Chondrocyte (in vitro differentiated cells): ENCODE measurements around the gene CAMSAP2. TPM values are rescaled to one million over a fixed set of nuclear protein-coding genes. Genes with fewer than 3 reads are reported as not detected.

Experiments
- DNase-seq: peaks from one replicate; pipeline ENCODE4 v3.0.0; 2021; ENCODE audit warnings: mixed read lengths, low spot score
- H3K27ac Mint-ChIP-seq: one replicate; pipeline ENCODE4 v1.8.0; 2021; ENCODE audit warnings: mild to moderate bottlenecking, moderate library complexity, mixed read lengths; ENCODE audit not compliant: unreplicated experiment
- H3K27me3 Mint-ChIP-seq: 2 replicates; pipeline ENCODE4 v1.8.0; 2021; ENCODE audit warnings: low read depth, mixed read lengths
- H3K36me3 Mint-ChIP-seq: 2 replicates; pipeline ENCODE4 v1.8.0; 2021; ENCODE audit warnings: low read depth, mixed read lengths
- H3K4me1 Mint-ChIP-seq: 2 replicates; pipeline ENCODE4 v1.8.0; 2021; ENCODE audit warnings: low read depth, mild to moderate bottlenecking, mixed read lengths
- H3K4me3 Mint-ChIP-seq: one replicate; pipeline ENCODE4 v1.8.0; 2021; ENCODE audit warnings: mild to moderate bottlenecking, moderate library complexity, mixed read lengths; ENCODE audit not compliant: unreplicated experiment
- H3K9me3 Mint-ChIP-seq: 2 replicates; pipeline ENCODE4 v1.8.0; 2021; ENCODE audit warnings: low read depth, mixed read lengths
- CTCF ChIP-seq: fragments of 200-600 bp; sonication (generic); IDR thresholded peaks from 2 replicates; pipeline ENCODE4 v1.5.0; 2021; ENCODE audit warnings: antibody characterized with exemption, mild to moderate bottlenecking, moderate library complexity
- total RNA-seq: library from RNA; stranded (reverse); gene quantifications from 3 replicates; pipeline ENCODE4 v1.2.1, GENCODE V29; 2021

Gene CAMSAP2
- total RNA-seq, 1 donor from 2014 or later = 51.8 TPM

GRCh38 chr1:200819726-200820125 is 81.0 kb downstream of the CAMSAP2 start:
- H3K4me1 Mint-ChIP-seq = no peaks in the 10 kb centered on the region
- no peak for TF ChIP-seq CTCF
- DNase-seq = no peak
- peaks cover 4% of the 10 kb centered on the region for H3K36me3 Mint-ChIP-seq
- H3K27ac Mint-ChIP-seq = no peak overlapping the region
- no peaks in the 10 kb centered on the region for H3K27me3 Mint-ChIP-seq
- no peaks in the 10 kb centered on the region for H3K9me3 Mint-ChIP-seq
- H3K4me3 Mint-ChIP-seq = no peak overlapping the region

GRCh38 chr1:200831091-200831490 is 92.4 kb downstream of the CAMSAP2 start:
- peaks cover 2% of the 10 kb centered on the region for H3K36me3 Mint-ChIP-seq
- H3K9me3 Mint-ChIP-seq = peaks cover under 1% of the 10 kb centered on the region
- no peaks in the 10 kb centered on the region for H3K27me3 Mint-ChIP-seq
- no peak for DNase-seq
- no peak overlapping the region for H3K27ac Mint-ChIP-seq
- no peak overlapping the region for H3K4me3 Mint-ChIP-seq
- H3K4me1 Mint-ChIP-seq = peaks cover 15% of the 10 kb centered on the region
- TF ChIP-seq CTCF = no peak

- TF ChIP-seq CTCF = no peak
- Mint-ChIP-seq H3K36me3 (peaks cover 11% of the 10 kb centered on the region), H3K4me3 (no peak overlapping the region), H3K27ac (peak overlapping the region; percentile 85), H3K4me1 (peaks cover 30% of the 10 kb centered on the region), H3K9me3 (peaks cover 11% of the 10 kb centered on the region), H3K27me3 (no peaks in the 10 kb centered on the region)
- no peak for DNase-seq
Measured at GRCh38 chr1:200834383-200834782, 95.7 kb downstream of the CAMSAP2 start.

GRCh38 chr1:200836213-200836612 is 97.5 kb downstream of the CAMSAP2 start:
- H3K36me3 Mint-ChIP-seq = peaks cover 11% of the 10 kb centered on the region
- H3K27me3 Mint-ChIP-seq = no peaks in the 10 kb centered on the region
- peaks cover 28% of the 10 kb centered on the region for H3K4me1 Mint-ChIP-seq
- H3K9me3 Mint-ChIP-seq = peaks cover 11% of the 10 kb centered on the region
- TF ChIP-seq CTCF = no peak
- DNase-seq = no peak
- no peak overlapping the region for H3K27ac Mint-ChIP-seq
- no peak overlapping the region for H3K4me3 Mint-ChIP-seq

GRCh38 chr1:200837931-200838571 is 99.4 kb downstream of the CAMSAP2 start:
- Mint-ChIP-seq H3K27ac (no peak overlapping the region), H3K27me3 (no peaks in the 10 kb centered on the region), H3K4me1 (peaks cover 27% of the 10 kb centered on the region), H3K4me3 (no peak overlapping the region), H3K9me3 (peaks cover 11% of the 10 kb centered on the region), H3K36me3 (peaks cover 13% of the 10 kb centered on the region)
- TF ChIP-seq CTCF = peak; percentile 85
- DNase-seq = no peak
